VCaP (cell line): Measurements from ENCODE around the gene RBBP5.

ENCODE experiments used
- H3K27ac ChIP-seq: fragments of 450-650 bp; 2 replicates; pipeline ENCODE4 v1.5.1; 2017
- TF ChIP-seq, protein P1 (sequence below): fragments of 450-650 bp; conservative IDR thresholded peaks from 2 replicates; pipeline ENCODE4 v1.5.1; 2017; ENCODE audit warnings: mild to moderate bottlenecking, moderate library complexity

Gene RBBP5, protein sequence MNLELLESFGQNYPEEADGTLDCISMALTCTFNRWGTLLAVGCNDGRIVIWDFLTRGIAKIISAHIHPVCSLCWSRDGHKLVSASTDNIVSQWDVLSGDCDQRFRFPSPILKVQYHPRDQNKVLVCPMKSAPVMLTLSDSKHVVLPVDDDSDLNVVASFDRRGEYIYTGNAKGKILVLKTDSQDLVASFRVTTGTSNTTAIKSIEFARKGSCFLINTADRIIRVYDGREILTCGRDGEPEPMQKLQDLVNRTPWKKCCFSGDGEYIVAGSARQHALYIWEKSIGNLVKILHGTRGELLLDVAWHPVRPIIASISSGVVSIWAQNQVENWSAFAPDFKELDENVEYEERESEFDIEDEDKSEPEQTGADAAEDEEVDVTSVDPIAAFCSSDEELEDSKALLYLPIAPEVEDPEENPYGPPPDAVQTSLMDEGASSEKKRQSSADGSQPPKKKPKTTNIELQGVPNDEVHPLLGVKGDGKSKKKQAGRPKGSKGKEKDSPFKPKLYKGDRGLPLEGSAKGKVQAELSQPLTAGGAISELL

DNA sequence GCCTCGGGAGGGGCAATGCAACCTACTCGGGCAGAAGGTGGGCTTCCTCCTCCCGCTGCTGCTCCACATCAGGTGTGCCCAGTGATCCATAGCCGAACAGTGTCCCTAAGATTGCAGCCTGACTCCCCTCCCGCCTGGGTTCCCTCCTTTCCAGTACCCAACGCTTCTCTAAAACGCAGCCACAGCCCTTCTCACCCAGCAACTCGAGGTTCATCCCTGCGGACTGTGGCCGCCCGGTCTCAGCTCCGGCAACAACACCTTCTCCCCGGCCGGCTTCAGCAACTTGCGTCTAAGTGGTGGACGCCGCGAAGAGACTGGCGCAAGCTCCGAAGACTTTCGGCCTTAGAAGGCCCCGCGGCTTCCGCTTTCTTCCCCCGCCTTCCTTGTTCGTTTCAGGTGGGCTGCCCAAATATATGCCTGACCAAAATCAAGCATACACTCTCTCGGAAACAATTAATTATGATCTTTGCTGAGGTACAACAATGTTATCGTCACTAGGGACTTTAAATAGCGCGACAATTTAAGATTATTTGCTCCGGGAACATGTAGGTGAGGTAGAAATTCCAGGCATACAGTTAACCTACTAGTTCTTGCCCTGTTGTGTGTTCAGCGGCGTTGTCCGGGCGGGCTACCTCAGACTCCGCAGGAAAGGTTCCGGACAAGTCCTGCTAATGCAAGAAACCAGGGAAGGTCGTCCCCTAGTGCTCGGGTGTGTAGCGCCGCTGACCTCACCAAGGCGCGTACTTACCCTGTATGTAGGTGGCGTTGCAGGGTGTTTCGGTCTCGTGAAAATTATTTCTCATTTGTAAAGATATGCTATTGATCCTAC, at the start of gene RBBP5:
TSS of gene RBBP5 (minus strand) at position 319 of the 829 bp plus-strand sequence. CDS start at position 214, 105 bp downstream.
- TF ChIP-seq, protein P1, sequence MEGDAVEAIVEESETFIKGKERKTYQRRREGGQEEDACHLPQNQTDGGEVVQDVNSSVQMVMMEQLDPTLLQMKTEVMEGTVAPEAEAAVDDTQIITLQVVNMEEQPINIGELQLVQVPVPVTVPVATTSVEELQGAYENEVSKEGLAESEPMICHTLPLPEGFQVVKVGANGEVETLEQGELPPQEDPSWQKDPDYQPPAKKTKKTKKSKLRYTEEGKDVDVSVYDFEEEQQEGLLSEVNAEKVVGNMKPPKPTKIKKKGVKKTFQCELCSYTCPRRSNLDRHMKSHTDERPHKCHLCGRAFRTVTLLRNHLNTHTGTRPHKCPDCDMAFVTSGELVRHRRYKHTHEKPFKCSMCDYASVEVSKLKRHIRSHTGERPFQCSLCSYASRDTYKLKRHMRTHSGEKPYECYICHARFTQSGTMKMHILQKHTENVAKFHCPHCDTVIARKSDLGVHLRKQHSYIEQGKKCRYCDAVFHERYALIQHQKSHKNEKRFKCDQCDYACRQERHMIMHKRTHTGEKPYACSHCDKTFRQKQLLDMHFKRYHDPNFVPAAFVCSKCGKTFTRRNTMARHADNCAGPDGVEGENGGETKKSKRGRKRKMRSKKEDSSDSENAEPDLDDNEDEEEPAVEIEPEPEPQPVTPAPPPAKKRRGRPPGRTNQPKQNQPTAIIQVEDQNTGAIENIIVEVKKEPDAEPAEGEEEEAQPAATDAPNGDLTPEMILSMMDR: peak; percentile 82
- peak within 1 kb of the TSS; percentile 94 for H3K27ac ChIP-seq

DNA sequence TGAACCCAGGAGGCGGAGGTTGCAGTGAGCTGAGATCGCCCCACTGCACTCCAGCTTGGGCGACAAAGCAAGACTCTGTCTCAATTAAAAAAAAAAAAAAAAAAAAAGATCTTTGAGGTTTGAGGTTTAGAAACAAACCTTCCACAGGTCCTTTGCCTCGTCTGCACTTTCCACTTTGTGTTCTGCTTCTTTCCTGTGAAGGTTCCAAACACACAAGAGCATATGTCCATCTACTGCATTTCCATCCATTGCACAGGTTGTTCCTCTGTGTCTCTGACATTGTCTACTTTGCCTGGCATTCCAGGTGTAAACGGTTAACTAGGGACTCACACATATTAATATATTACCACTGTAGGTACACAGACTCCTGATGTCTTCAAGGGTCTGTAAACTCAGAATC, 49.6 kb upstream of the RBBP5 start:
- H3K27ac ChIP-seq: no peak overlapping the region
- TF ChIP-seq, protein P1: no peak

DNA sequence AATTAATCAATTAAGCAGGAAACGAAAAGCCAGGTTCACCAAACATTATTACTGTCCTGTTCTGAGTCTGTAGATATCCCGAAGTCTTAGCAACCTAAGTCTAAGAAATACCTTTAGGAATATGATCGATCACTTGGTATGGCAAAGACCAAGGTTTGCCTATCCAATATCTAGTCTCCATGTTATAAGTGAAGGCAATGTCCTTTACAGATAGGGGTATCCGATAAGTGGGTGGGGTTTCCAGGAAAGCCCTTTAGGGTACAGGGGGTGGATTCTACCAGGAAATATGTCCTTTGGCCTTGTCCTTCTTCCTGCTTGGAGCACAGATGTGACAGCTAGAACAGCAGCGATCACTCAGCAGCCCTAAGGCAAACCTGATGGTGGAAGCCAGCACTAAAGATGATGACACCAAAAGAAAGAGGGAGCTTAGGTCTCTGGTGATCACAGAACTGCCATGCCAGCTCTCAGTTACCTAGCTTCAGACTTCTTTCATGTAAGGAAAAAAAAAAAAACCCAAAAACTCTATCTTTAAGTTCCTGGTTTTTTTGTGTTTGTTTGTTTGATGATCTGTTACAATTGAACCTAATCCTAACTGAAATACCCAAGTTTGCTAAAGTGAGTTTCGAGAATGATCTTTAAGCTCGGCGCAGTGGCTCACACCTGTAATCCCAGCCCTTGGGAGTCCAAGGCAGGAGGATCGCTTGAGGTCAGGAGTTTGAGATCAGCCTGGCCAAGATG, 48.9 kb upstream of the RBBP5 start:
- no peak overlapping the region for H3K27ac ChIP-seq

DNA sequence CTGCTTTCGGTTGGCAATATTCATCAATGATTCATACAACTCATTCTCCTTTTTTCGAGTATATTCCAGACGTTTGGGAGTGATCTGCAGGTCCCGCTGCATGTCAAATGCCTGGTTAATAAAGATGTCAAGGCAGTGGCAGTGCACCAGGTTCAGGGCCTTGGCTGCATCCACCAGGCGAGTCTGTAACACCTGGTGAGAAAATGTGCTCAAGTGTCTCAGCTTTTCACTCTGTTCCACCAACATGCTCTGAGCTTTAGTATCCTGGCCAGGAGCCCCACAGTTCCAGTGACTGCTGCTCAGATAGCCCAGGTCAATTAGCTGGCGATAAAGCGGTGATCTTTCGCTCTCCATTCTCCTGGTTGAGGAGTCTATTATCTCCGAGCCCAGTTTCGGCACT, 47.5 kb upstream of the RBBP5 start:
- TF ChIP-seq, protein P1: no peak

More for the DNA sequence above, 48.9 kb upstream of the RBBP5 start:
- TF ChIP-seq, protein P1: no peak

DNA sequence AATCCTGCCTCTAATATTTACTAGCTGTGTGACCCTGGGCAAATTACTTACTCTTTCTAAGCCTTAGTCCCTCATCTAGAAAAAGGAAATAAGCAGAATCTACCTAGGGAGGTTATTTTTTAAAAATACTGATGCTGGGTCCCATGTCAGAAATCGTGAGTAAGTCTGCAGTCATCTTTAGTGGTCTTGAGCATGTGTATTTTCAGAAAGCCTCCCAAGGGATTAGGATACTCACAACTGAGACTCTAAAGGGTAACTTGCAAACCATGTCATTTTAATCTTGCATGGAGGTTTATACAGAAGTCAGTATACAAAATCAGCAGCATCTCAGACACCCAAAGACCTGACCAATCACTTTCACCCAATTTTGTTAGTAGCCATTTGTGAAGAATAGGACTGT, 46.5 kb upstream of the RBBP5 start:
- TF ChIP-seq, protein P1: no peak
- H3K27ac ChIP-seq: no peak overlapping the region

More for the DNA sequence above, 47.5 kb upstream of the RBBP5 start:
- H3K27ac ChIP-seq: no peak overlapping the region

DNA sequence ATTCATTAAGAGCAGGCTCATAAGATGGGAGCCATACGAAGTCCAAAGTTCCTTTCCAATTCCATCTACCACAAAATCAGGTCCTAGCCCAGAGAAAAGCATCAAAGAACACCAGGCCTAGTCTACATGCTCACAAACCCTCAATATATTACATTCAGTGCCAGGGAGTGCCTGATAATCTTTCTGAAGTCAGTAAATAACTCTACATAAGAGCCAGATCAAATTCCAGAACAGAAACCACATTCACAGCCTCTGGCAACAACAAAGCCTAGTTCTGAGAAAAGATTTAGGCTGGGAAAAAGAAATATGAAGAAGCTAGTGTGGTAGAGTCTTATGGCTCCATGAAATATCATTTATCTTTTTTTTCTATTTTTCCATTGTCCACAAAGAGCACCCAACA, 40.5 kb upstream of the RBBP5 start:
- TF ChIP-seq, protein P1: no peak
- H3K27ac ChIP-seq: no peak overlapping the region
